Hepatocyte (in vitro differentiated cells): ENCODE data around the gene ARHGEF37. TPM values are rescaled to one million over a fixed set of nuclear protein-coding genes. Genes with fewer than 3 reads are reported as not detected.
"Not testable (repeated sequence)": the region's sequence is repeated elsewhere in the genome, so short reads cannot be mapped to it uniquely, and the experiment has no call there.

Experiments
- DNase-seq: peaks from one replicate; pipeline ENCODE4 v3.0.0-alpha.2; 2016; ENCODE audit warnings: low spot score
- H2AFZ ChIP-seq: fragments of 200-600 bp; sonication (generic); 2 replicates; pipeline ENCODE4 v1.6.0; 2016; ENCODE audit warnings: antibody characterized with exemption, mild to moderate bottlenecking
- H3K27ac ChIP-seq: fragments of 200-600 bp; sonication (generic); 2 replicates; pipeline ENCODE4 v1.5.1; 2016; ENCODE audit warnings: mild to moderate bottlenecking
- H3K27me3 ChIP-seq: fragments of 200-600 bp; sonication (generic); 2 replicates; pipeline ENCODE4 v1.6.1; 2016
- H3K36me3 ChIP-seq: fragments of 200-600 bp; sonication (generic); replicated peaks from 2 replicates; pipeline ENCODE4 v1.5.1; 2016; ENCODE audit warnings: low read depth; ENCODE audit not compliant: insufficient read depth
- H3K4me1 ChIP-seq: fragments of 200-600 bp; sonication (generic); 2 replicates; pipeline ENCODE4 v1.5.1; 2016; ENCODE audit warnings: mild to moderate bottlenecking, moderate library complexity; ENCODE audit not compliant: insufficient read depth
- H3K4me2 ChIP-seq: fragments of 200-600 bp; sonication (generic); 2 replicates; pipeline ENCODE4 v1.6.0; 2016
- H3K4me3 ChIP-seq: fragments of 200-600 bp; sonication (generic); 2 replicates; pipeline ENCODE4 v1.5.1; 2016; ENCODE audit warnings: mild to moderate bottlenecking
- H3K79me2 ChIP-seq: fragments of 200-600 bp; sonication (generic); 2 replicates; pipeline ENCODE4 v1.6.0; 2017; ENCODE audit warnings: mild to moderate bottlenecking
- H3K9me2 ChIP-seq: fragments of 200-600 bp; sonication (generic); replicated peaks from 2 replicates; pipeline ENCODE4 v1.6.0; 2017; ENCODE audit warnings: mild to moderate bottlenecking; ENCODE audit not compliant: insufficient read depth
- H3K9me3 ChIP-seq: fragments of 200-600 bp; sonication (generic); 2 replicates; pipeline ENCODE4 v1.5.1; 2016; ENCODE audit warnings: low read depth, mild to moderate bottlenecking
- H4K20me1 ChIP-seq: fragments of 200-600 bp; sonication (generic); 2 replicates; pipeline ENCODE4 v1.6.0; 2016; ENCODE audit warnings: mild to moderate bottlenecking; ENCODE audit not compliant: insufficient read depth, poor library complexity, severe bottlenecking
- EZH2 ChIP-seq: fragments of 200-600 bp; sonication (generic); IDR thresholded peaks from 2 replicates; pipeline ENCODE4 v1.6.1; 2016; ENCODE audit warnings: antibody characterized with exemption, mild to moderate bottlenecking, borderline replicate concordance
- EZH2phosphoT487 ChIP-seq: fragments of 200-600 bp; sonication (generic); IDR thresholded peaks from one replicate; pipeline ENCODE4 v1.6.1; 2018; ENCODE audit warnings: antibody characterized with exemption, mild to moderate bottlenecking, low read depth, moderate library complexity; ENCODE audit not compliant: unreplicated experiment, severe bottlenecking
- WGBS: methylation state at CpG from one replicate; pipeline ENCODE4 v1.1.6; 2016; ENCODE audit warnings: low lambda C conversion rate; ENCODE audit errors: missing lambda C conversion rate; 5-methylcytosine and 5-hydroxymethylcytosine counted together
- polyA plus RNA-seq: library from polyadenylated mRNA; unstranded; fragments of >200 nt; fragmentation: Nextera tagmentation; extraction: Ambion mirVana; gene quantifications from 2 replicates; pipeline ENCODE4 v1.2.1, GENCODE V29; 2016
- total RNA-seq: library from RNA; depleted of rRNA; stranded (reverse); fragments of >200 nt; gene quantifications from 2 replicates; pipeline ENCODE4 v1.2.3, GENCODE V29; 2014
- TF ChIP-seq, protein P1 (sequence below): fragments of 200-600 bp; sonication (generic); IDR thresholded peaks from 2 replicates; pipeline ENCODE4 v1.5.1; 2016; ENCODE audit warnings: antibody characterized with exemption, mild to moderate bottlenecking; ENCODE audit not compliant: poor library complexity

Gene ARHGEF37
- total and polyA plus RNA-seq, 2 experiments from 2014 or later: 2.3 to 2.9 TPM

DNA sequence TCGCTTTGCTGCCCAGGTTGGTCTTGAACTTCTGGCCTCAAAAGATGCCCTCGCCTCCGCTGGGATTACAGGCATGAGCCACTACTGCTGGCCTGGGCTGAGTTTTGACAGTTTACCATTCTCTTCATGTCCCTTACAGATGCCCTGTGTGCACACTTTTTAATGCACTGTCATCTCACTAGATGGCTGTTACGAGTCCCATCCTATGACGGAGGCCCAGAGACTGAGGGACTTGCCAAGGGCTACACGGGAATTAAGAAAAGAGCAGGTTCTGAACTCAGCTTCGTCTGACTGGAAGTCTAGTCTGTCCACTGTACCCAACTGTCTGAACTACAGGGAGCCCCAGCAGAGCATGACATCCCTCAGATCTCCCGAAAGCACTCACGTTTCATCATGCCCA is 63.9 kb downstream of the ARHGEF37 start:
- Histone ChIP-seq H3K79me2 (no peaks in the 10 kb centered on the region), H3K27me3 (no peaks in the 10 kb centered on the region), H3K9me2 (no peaks in the 10 kb centered on the region), H4K20me1 (no peaks in the 10 kb centered on the region), H3K4me1 (no peaks in the 10 kb centered on the region), H3K36me3 (no peaks in the 10 kb centered on the region), H3K27ac (no peak overlapping the region), H3K4me3 (no peak overlapping the region), H3K9me3 (no peaks in the 10 kb centered on the region), H2AFZ (no peak overlapping the region), H3K4me2 (no peak overlapping the region)
- DNase-seq: no peak
- WGBS: 80% methylated on average over 9 of the region's 9 CpGs
- no peak for TF ChIP-seq EZH2phosphoT487

DNA sequence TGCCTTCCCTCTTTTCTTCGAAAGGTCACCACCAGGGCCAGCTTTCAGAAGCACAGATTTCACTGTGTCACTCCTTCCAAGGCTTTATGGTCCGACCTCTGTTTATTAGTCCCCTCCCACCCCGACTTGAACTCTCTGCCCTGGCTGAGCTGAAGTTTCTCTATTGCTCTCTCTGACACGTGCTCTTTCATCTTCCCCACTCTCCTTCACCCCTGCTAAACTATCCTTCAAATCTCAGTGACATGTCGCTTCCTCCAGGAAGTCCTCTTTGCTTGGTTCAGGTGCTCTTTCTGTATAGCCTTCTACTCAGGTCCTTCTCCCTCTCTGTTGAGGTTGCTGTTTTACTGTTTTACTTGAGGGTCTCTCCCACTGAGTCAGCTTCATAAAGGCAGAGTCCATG is 64.4 kb downstream of the ARHGEF37 start:
- TF ChIP-seq EZH2phosphoT487 (no peak), EZH2 (no peak)
- TF ChIP-seq, protein P1, sequence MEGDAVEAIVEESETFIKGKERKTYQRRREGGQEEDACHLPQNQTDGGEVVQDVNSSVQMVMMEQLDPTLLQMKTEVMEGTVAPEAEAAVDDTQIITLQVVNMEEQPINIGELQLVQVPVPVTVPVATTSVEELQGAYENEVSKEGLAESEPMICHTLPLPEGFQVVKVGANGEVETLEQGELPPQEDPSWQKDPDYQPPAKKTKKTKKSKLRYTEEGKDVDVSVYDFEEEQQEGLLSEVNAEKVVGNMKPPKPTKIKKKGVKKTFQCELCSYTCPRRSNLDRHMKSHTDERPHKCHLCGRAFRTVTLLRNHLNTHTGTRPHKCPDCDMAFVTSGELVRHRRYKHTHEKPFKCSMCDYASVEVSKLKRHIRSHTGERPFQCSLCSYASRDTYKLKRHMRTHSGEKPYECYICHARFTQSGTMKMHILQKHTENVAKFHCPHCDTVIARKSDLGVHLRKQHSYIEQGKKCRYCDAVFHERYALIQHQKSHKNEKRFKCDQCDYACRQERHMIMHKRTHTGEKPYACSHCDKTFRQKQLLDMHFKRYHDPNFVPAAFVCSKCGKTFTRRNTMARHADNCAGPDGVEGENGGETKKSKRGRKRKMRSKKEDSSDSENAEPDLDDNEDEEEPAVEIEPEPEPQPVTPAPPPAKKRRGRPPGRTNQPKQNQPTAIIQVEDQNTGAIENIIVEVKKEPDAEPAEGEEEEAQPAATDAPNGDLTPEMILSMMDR: no peak
- H3K36me3 ChIP-seq: no peaks in the 10 kb centered on the region
- H3K9me2 ChIP-seq: no peaks in the 10 kb centered on the region
- no peak overlapping the region for H3K4me2 ChIP-seq
- no peak overlapping the region for H3K27ac ChIP-seq
- H4K20me1 ChIP-seq: no peaks in the 10 kb centered on the region
- DNase-seq: no peak
- no peak overlapping the region for H3K4me3 ChIP-seq
- no peaks in the 10 kb centered on the region for H3K27me3 ChIP-seq
- no peak overlapping the region for H2AFZ ChIP-seq
- no peaks in the 10 kb centered on the region for H3K79me2 ChIP-seq
- 82% methylated on average over 5 of the region's 5 CpGs for WGBS
- no peaks in the 10 kb centered on the region for H3K9me3 ChIP-seq
- H3K4me1 ChIP-seq: no peaks in the 10 kb centered on the region

- TF ChIP-seq EZH2phosphoT487: no peak
- TF ChIP-seq EZH2: no peak
- TF ChIP-seq, protein P1: no peak
- Histone ChIP-seq H3K79me2 (no peaks in the 10 kb centered on the region), H3K27ac (no peak overlapping the region), H3K4me2 (no peak overlapping the region), H3K4me3 (no peak overlapping the region), H3K9me2 (no peaks in the 10 kb centered on the region), H2AFZ (no peak overlapping the region), H3K27me3 (no peaks in the 10 kb centered on the region), H4K20me1 (no peaks in the 10 kb centered on the region), H3K4me1 (no peaks in the 10 kb centered on the region), H3K9me3 (no peaks in the 10 kb centered on the region), H3K36me3 (no peaks in the 10 kb centered on the region)
- WGBS: 71% methylated on average over 9 of the region's 9 CpGs
- peak; percentile 27 for DNase-seq
Measured at GRCh38 chr5:149646564-149646963, 65.3 kb downstream of the ARHGEF37 start.

DNA sequence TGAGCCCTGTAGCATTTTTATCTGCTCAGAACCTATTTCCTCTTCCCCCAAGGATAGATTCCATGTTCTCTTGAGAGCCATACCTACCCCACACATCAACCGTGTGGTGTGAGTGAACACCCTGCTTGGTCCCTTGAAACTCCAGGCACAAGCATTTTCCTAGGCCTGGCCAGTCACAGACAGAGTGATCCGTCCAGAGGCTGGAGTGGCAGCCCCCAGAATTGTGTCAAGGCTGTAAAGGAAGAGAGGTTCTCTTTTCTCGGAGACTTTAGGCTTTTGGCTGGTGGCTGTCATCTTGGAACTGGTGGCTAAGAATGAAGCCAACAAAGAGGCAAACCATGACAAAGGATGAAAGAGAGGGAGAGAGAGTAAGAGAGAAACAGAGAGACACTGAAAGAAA is 66.0 kb downstream of the ARHGEF37 start:
- no peaks in the 10 kb centered on the region for H3K27me3 ChIP-seq
- no peak overlapping the region for H3K4me3 ChIP-seq
- no peak overlapping the region for H3K27ac ChIP-seq
- H3K4me1 ChIP-seq: no peaks in the 10 kb centered on the region
- 87% methylated on average over 3 of the region's 3 CpGs for WGBS
- no peaks in the 10 kb centered on the region for H4K20me1 ChIP-seq
- no peaks in the 10 kb centered on the region for H3K79me2 ChIP-seq
- H2AFZ ChIP-seq: no peak overlapping the region
- no peak overlapping the region for H3K4me2 ChIP-seq
- H3K9me2 ChIP-seq: no peaks in the 10 kb centered on the region
- TF ChIP-seq EZH2 (no peak), EZH2phosphoT487 (no peak)
- TF ChIP-seq, protein P1: no peak
- DNase-seq: no peak
- H3K36me3 ChIP-seq: no peaks in the 10 kb centered on the region
- no peaks in the 10 kb centered on the region for H3K9me3 ChIP-seq

GRCh38 chr5:149648464-149649393 is 67.4 kb downstream of the ARHGEF37 start:
- not testable (repeated sequence) for H3K79me2 ChIP-seq, H2AFZ ChIP-seq, H3K4me2 ChIP-seq, H3K4me3 ChIP-seq, H4K20me1 ChIP-seq, H3K27ac ChIP-seq, H3K9me3 ChIP-seq, H3K27me3 ChIP-seq, H3K36me3 ChIP-seq, H3K4me1 ChIP-seq, H3K9me2 ChIP-seq, DNase-seq
- WGBS: 93% methylated on average over 6 of the region's 6 CpGs

DNA sequence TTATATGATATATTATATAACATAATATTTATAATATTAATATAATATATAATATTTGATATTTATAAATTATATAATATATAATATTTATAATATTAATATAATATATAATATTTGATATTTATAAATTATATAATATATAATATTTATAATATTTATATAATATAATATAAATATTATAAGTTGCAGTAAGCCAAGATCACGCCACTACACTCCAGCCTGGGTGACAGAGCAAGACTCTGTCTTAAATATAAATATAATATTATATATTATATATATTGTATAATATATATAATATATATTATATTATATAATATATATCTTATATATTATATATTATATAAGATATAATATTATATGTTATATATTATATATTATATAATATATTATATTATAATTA is 68.4 kb downstream of the ARHGEF37 start:
- H3K27ac ChIP-seq, H3K79me2 ChIP-seq, H3K4me1 ChIP-seq, H3K4me3 ChIP-seq, H3K9me3 ChIP-seq, DNase-seq, H3K9me2 ChIP-seq, H4K20me1 ChIP-seq, H3K4me2 ChIP-seq, H3K27me3 ChIP-seq, H3K36me3 ChIP-seq, H2AFZ ChIP-seq: not testable (repeated sequence)
- 100% methylated on average over 1 of the region's 1 CpG for WGBS
